ENCODE measurements around the gene EPHA3.

EPHA3 gene

GRCh38 chr3:89447243-89447642, 339.8 kb downstream of the EPHA3 start:
- DNase-seq (ENCODE audit: low read depth): no peak

GRCh38 chr3:89449086-89449485, 341.7 kb downstream of the EPHA3 start:
- DNase-seq (ENCODE audit: low read depth): no peak

- no peak for DNase-seq (ENCODE audit: low read depth)
Measured at GRCh38 chr3:89452066-89452465, 344.6 kb downstream of the EPHA3 start.

- no peak for DNase-seq (ENCODE audit: low read depth)
Measured at GRCh38 chr3:89455240-89455639, 347.8 kb downstream of the EPHA3 start.

GRCh38 chr3:89467898-89468363, 360.5 kb downstream of the EPHA3 start:
- no peak for DNase-seq (ENCODE audit: low read depth)

GRCh38 chr3:89472101-89472500, 364.7 kb downstream of the EPHA3 start:
- no peak for DNase-seq (ENCODE audit: low read depth)

GRCh38 chr3:89474333-89475130, 367.1 kb downstream of the EPHA3 start:
- DNase-seq (ENCODE audit: low read depth): no peak

GRCh38 chr3:89488800-89489580, 381.6 kb downstream of the EPHA3 start:
- no peak for DNase-seq (ENCODE audit: low read depth)

GRCh38 chr3:89490129-89490528, 382.7 kb downstream of the EPHA3 start:
- no peak for DNase-seq (ENCODE audit: low read depth)

GRCh38 chr3:89494734-89495133, 387.3 kb downstream of the EPHA3 start:
- no peak for DNase-seq (ENCODE audit: low read depth)

- DNase-seq (ENCODE audit: low read depth): no peak
Measured at GRCh38 chr3:89503891-89504391, 396.5 kb downstream of the EPHA3 start.

GRCh38 chr3:89504432-89504831, 397.0 kb downstream of the EPHA3 start:
- no peak for DNase-seq (ENCODE audit: low read depth)

- no peak for DNase-seq (ENCODE audit: low read depth)
Measured at GRCh38 chr3:89506462-89507103, 399.2 kb downstream of the EPHA3 start.

- no peak for DNase-seq (ENCODE audit: low read depth)
Measured at GRCh38 chr3:89521328-89521727, 413.9 kb downstream of the EPHA3 start.

GRCh38 chr3:89522155-89522554, 414.7 kb downstream of the EPHA3 start:
- no peak for DNase-seq (ENCODE audit: low read depth)

- no peak for DNase-seq (ENCODE audit: low read depth)
Measured at GRCh38 chr3:89525609-89526008, 418.2 kb downstream of the EPHA3 start.

- no peak for DNase-seq (ENCODE audit: low read depth)
Measured at GRCh38 chr3:89527736-89528305, 420.4 kb downstream of the EPHA3 start.

All from GM04504 (cell line).